Measurements from ENCODE around the gene MAPKAPK3. TPM values are rescaled to one million over a fixed set of nuclear protein-coding genes. Genes with fewer than 3 reads are reported as not detected.

Gene MAPKAPK3
- total and polyA plus RNA-seq, 2 of the 8 experiments (the other 6 are each of a cell fraction or from before 2014, with no cell fraction given) = 65.4 to 99.8 TPM

- POLR2A ChIA-PET (ENCODE audit: partially characterized antibody) = interaction anchor here (1.1 to 3.1 kb wide), 6 partner anchors 8 to 55 kb away, joined by 3 to 12 read pairs (median 5); partner anchors contain the start of gene HEMK1
- H3K27ac ChIP-seq (ENCODE audit: low read depth, low read length) = no peak overlapping the region
Measured at GRCh38 chr3:50585919-50586762, 30.8 kb upstream of the MAPKAPK3 start.

More at GRCh38 chr3:50585919-50586762, 30.8 kb upstream of the MAPKAPK3 start:
- no peak for TF ChIP-seq RXRA (IDR thresholded peaks at IDR 0.05; ENCODE audit: insufficient read depth, low read depth, low read length)
- TF ChIP-seq YY1 (IDR thresholded peaks at IDR 0.05; ENCODE audit: low read depth, low read length) = no peak
- TF ChIP-seq E2F6 (IDR thresholded peaks at IDR 0.05) = no peak
- TF ChIP-seq SIN3A (conservative IDR thresholded peaks at IDR 0.05 in 1 of 2, IDR thresholded peaks at IDR 0.05 in 1 of 2; ENCODE audit: low read depth in 1 of 2, low read length in 2 of 2) = no peak
- TF ChIP-seq CBX5 (IDR thresholded peaks at IDR 0.05; ENCODE audit: low read depth, low read length) = no peak
- no peak for TF ChIP-seq TBP (IDR thresholded peaks at IDR 0.05; ENCODE audit: low read depth, low read length)
- TF ChIP-seq TCF12 (IDR thresholded peaks at IDR 0.05; ENCODE audit: low read depth, low read length) = no peak
- TF ChIP-seq TAF1 (IDR thresholded peaks at IDR 0.05; ENCODE audit: low read depth, low read length) = no peak
- TF ChIP-seq CREB1 (IDR thresholded peaks at IDR 0.05) = no peak
- no peak for TF ChIP-seq POU5F1 (IDR thresholded peaks at IDR 0.05; ENCODE audit: low read depth, low read length)
- no peak for TF ChIP-seq SP4 (IDR thresholded peaks at IDR 0.05; ENCODE audit: low read length)
- TF ChIP-seq ASH2L (IDR thresholded peaks at IDR 0.05; ENCODE audit: low read length) = no peak
- Histone ChIP-seq H2AK5ac (ENCODE audit: low read depth, low read length) (no peak overlapping the region), H3K27me3 (replicated peaks in 1 of 4; ENCODE audit: control insufficient read depth in 3 of 4, extremely low read depth in 1 of 4, insufficient read depth in 3 of 4, low read length in 3 of 4) (peaks cover 0 to 2% (median 0%) of the 10 kb centered on the region in 4 experiments; a peak in 1 of 7 replicates), H2AFZ (ENCODE audit: low read length) (no peak overlapping the region), H3K18ac (ENCODE audit: extremely low read depth, low read length) (no peak overlapping the region), H3K56ac (replicated peaks; ENCODE audit: insufficient read length, low read depth, low read length) (no peak overlapping the region), H3K23me2 (ENCODE audit: low read depth, low read length) (no peaks in the 10 kb centered on the region), H4K91ac (replicated peaks; ENCODE audit: insufficient read length, low read length) (no peak overlapping the region), H3K4me3 (ENCODE audit: extremely low read depth in 1 of 4, insufficient read depth in 2 of 4, low read depth in 3 of 4, low read length in 4 of 4) (no peak overlapping the region), H2BK20ac (ENCODE audit: low read length) (no peak overlapping the region), H3K79me2 (ENCODE audit: control insufficient read depth in 1 of 2, insufficient read depth in 2 of 2, low read length in 2 of 2) (no peaks in the 10 kb centered on the region), H3K14ac (ENCODE audit: insufficient read length) (no peak overlapping the region), H3K79me1 (ENCODE audit: low read depth, low read length) (no peaks in the 10 kb centered on the region), H2BK15ac (ENCODE audit: low read length) (no peak overlapping the region), H3K9me3 (ENCODE audit: insufficient read depth in 2 of 2, low read depth in 1 of 2, low read length in 1 of 2) (no peaks in the 10 kb centered on the region), H3K23ac (ENCODE audit: insufficient read length) (no peak overlapping the region), H3K9ac (replicated peaks in 1 of 4; ENCODE audit: extremely low read depth in 1 of 4, low read depth in 3 of 4, low read length in 3 of 4) (no peak overlapping the region), H4K5ac (ENCODE audit: insufficient read length, low read depth, low read length) (no peak overlapping the region), H2BK5ac (ENCODE audit: low read depth, low read length) (no peak overlapping the region), H2BK12ac (ENCODE audit: low read depth, low read length) (no peak overlapping the region), H4K20me1 (replicated peaks in 1 of 2; ENCODE audit: control insufficient read depth in 1 of 2, insufficient read depth in 2 of 2, low read length in 2 of 2) (peaks cover 0 to 2% of the 10 kb centered on the region in 2 experiments), H3K4me1 (replicated peaks in 1 of 4; ENCODE audit: control insufficient read depth in 3 of 4, insufficient read depth in 4 of 4, low read length in 3 of 4) (no peaks in the 10 kb centered on the region), H4K8ac (ENCODE audit: extremely low read depth, insufficient read depth, low read length) (no peak overlapping the region), H3K4ac (replicated peaks; ENCODE audit: insufficient read length, low read depth, low read length) (no peak overlapping the region), H2BK120ac (replicated peaks; ENCODE audit: low read depth, low read length) (no peak overlapping the region), H3K36me3 (ENCODE audit: control insufficient read depth in 2 of 4, insufficient read depth in 4 of 4, low read length in 3 of 4) (no peaks in the 10 kb centered on the region), H3K4me2 (ENCODE audit: insufficient read depth in 1 of 2, low read depth in 2 of 2, low read length in 2 of 2) (no peak overlapping the region)
- 86% methylated on average over 6 of the region's 6 CpGs; no CpG with 5 or more reads in 1 of the 2 experiments for WGBS, 2 experiments (ENCODE audit: extremely low coverage in 1 of 2, insufficient coverage in 1 of 2, insufficient read length in 1 of 2, insufficient replicate concordance in 2 of 2, low coverage in 1 of 2, low lambda C conversion rate in 2 of 2, missing lambda C conversion rate in 1 of 2)
- DNase-seq (ENCODE audit: low read depth in 1 of 2, low spot score in 2 of 2) = no peak
- CTCF ChIA-PET (ENCODE audit: partially characterized antibody) = interaction anchor here (0.5 to 11.1 kb wide), 6 partner anchors 10 to 804 kb away, joined by 3 to 233 read pairs (median 4); partner anchors contain the start of genes CISH, HEMK1 and MAPKAPK3
- no peak for FAIRE-seq
